VCaP (cell line): ENCODE data around the gene GRM7.

Experiments used
- H3K27ac ChIP-seq: fragments of 450-650 bp; 2 replicates; pipeline ENCODE4 v1.5.1; 2017
- CTCF ChIP-seq: fragments of 450-650 bp; conservative IDR thresholded peaks from 2 replicates; pipeline ENCODE4 v1.5.1; 2017; ENCODE audit warnings: mild to moderate bottlenecking, moderate library complexity

GRM7 gene

GRCh38 chr3:7638103-7638502, 777.2 kb downstream of the GRM7 start:
- no peak for TF ChIP-seq CTCF
- H3K27ac ChIP-seq = no peak overlapping the region

- no peak for TF ChIP-seq CTCF
Observed at GRCh38 chr3:7640787-7641186, 779.9 kb downstream of the GRM7 start.

GRCh38 chr3:7646851-7647250, 785.9 kb downstream of the GRM7 start:
- no peak for TF ChIP-seq CTCF
- no peak overlapping the region for H3K27ac ChIP-seq

More at GRCh38 chr3:7640787-7641186, 779.9 kb downstream of the GRM7 start:
- H3K27ac ChIP-seq = peak overlapping the region; percentile 41; the same call in 1 of the 2 replicates

GRCh38 chr3:7650466-7650865, 789.6 kb downstream of the GRM7 start:
- no peak overlapping the region for H3K27ac ChIP-seq
- no peak for TF ChIP-seq CTCF

GRCh38 chr3:7651274-7651673, 790.4 kb downstream of the GRM7 start:
- no peak for TF ChIP-seq CTCF
- no peak overlapping the region for H3K27ac ChIP-seq

GRCh38 chr3:7657214-7658112, 796.5 kb downstream of the GRM7 start:
- no peak for TF ChIP-seq CTCF
- no peak overlapping the region for H3K27ac ChIP-seq

GRCh38 chr3:7658294-7658693, 797.4 kb downstream of the GRM7 start:
- no peak for TF ChIP-seq CTCF
- H3K27ac ChIP-seq = no peak overlapping the region
